Measurements from ENCODE around the gene UMPS. TPM values are rescaled to one million over a fixed set of nuclear protein-coding genes. Genes with fewer than 3 reads are reported as not detected.
A peak's percentile ranks its signal among the peaks of the same experiment; 100 is the strongest.

Gene UMPS
- total RNA-seq, 1 experiment from 2014 or later = 118 TPM

DNA sequence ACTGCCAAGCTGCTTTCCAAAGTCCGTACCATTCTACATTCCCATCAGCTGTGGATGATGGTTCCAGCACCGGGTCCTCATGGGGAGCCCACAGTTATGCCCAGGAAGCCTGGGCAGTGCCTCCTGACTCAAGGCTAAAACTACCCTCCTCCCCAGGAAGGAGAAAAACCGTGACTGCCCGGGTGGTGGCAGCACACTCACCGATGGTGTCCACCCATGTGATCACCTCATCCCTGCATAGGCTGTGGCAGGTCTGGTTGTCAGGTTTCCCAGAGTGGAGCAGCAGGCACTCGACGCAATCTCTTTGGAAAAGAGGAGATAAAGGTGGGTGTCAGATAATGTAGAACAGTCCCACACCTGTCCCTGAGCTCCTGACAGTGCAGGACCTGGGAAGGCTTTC, 38.6 kb downstream of the UMPS start:
- intact Hi-C loops (cut with micrococcal nuclease; ENCODE audit: unreplicated experiment) = loop anchor here (10.0 kb wide), 1 partner anchor 204 kb away; no protein-coding TSS in a partner anchor
- no peak overlapping the region for H3K4me3 ChIP-seq (ENCODE audit: low read depth, low read length, poor library complexity, severe bottlenecking)
- no peaks in the 10 kb centered on the region for H3K9me3 ChIP-seq (ENCODE audit: low read depth, low read length, poor library complexity, severe bottlenecking)
- H3K27me3 ChIP-seq (replicated peaks; ENCODE audit: insufficient read depth, low read depth, low read length, poor library complexity) = no peaks in the 10 kb centered on the region
- peak; percentile 57 for DNase-seq (ENCODE audit: low spot score)
- H3K36me3 ChIP-seq (ENCODE audit: insufficient read depth, low read length, poor library complexity, severe bottlenecking) = peaks cover 37% of the 10 kb centered on the region
- H3K4me1 ChIP-seq (ENCODE audit: insufficient read depth, low read length, poor library complexity, severe bottlenecking) = peaks cover 42% of the 10 kb centered on the region
- ChIA-PET CTCF (no interaction called here), POLR2A (ENCODE audit: low non-redundant PET) (no interaction called here)
- no TSS peak for BruUV-seq (replicated peaks)
- no peak for TF ChIP-seq EZH2 (IDR thresholded peaks at IDR 0.05; ENCODE audit: borderline replicate concordance, low read depth, low read length, poor library complexity, severe bottlenecking)
- TF ChIP-seq, protein P1, sequence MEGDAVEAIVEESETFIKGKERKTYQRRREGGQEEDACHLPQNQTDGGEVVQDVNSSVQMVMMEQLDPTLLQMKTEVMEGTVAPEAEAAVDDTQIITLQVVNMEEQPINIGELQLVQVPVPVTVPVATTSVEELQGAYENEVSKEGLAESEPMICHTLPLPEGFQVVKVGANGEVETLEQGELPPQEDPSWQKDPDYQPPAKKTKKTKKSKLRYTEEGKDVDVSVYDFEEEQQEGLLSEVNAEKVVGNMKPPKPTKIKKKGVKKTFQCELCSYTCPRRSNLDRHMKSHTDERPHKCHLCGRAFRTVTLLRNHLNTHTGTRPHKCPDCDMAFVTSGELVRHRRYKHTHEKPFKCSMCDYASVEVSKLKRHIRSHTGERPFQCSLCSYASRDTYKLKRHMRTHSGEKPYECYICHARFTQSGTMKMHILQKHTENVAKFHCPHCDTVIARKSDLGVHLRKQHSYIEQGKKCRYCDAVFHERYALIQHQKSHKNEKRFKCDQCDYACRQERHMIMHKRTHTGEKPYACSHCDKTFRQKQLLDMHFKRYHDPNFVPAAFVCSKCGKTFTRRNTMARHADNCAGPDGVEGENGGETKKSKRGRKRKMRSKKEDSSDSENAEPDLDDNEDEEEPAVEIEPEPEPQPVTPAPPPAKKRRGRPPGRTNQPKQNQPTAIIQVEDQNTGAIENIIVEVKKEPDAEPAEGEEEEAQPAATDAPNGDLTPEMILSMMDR (conservative IDR thresholded peaks at IDR 0.05; ENCODE audit: low read depth, low read length) = peak; percentile 59
- H3K27ac ChIP-seq (ENCODE audit: low read depth, low read length, poor library complexity, severe bottlenecking) = no peak overlapping the region

DNA sequence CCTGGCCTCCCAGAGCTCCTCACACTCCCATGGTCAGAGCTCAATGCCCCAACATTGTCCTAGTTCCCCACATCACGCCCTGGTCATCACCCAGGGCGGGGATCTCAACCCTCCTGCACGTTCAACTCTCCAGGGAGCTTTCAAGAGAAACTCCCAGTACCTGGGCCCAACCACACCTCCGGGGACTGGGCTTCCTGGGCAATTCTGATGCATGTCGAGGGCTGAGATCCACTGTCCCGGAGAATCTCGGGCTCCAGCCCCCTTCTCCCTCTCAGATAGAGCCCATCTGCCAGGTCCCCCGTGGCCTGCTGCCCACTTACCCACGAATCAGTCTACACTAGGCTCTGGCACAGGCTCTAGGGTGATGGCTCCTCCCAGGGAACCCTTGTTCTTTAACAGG, 39.2 kb downstream of the UMPS start:
- ChIA-PET POLR2A (ENCODE audit: low non-redundant PET) (no interaction called here), CTCF (interaction anchor here (0.6 kb wide), 1 partner anchor 226 kb away, joined by 4 read pairs; no protein-coding TSS in a partner anchor)
- H3K4me1 ChIP-seq (ENCODE audit: insufficient read depth, low read length, poor library complexity, severe bottlenecking) = peaks cover 49% of the 10 kb centered on the region
- no peaks in the 10 kb centered on the region for H3K9me3 ChIP-seq (ENCODE audit: low read depth, low read length, poor library complexity, severe bottlenecking)
- H3K27me3 ChIP-seq (replicated peaks; ENCODE audit: insufficient read depth, low read depth, low read length, poor library complexity) = no peaks in the 10 kb centered on the region
- TF ChIP-seq, protein P1 (conservative IDR thresholded peaks at IDR 0.05; ENCODE audit: low read depth, low read length) = no peak
- no peak for TF ChIP-seq EZH2 (IDR thresholded peaks at IDR 0.05; ENCODE audit: borderline replicate concordance, low read depth, low read length, poor library complexity, severe bottlenecking)
- no peak for DNase-seq (ENCODE audit: low spot score)
- no peak overlapping the region for H3K27ac ChIP-seq (ENCODE audit: low read depth, low read length, poor library complexity, severe bottlenecking)
- no TSS peak for BruUV-seq (replicated peaks)
- H3K4me3 ChIP-seq (ENCODE audit: low read depth, low read length, poor library complexity, severe bottlenecking) = no peak overlapping the region
- peaks cover 32% of the 10 kb centered on the region for H3K36me3 ChIP-seq (ENCODE audit: insufficient read depth, low read length, poor library complexity, severe bottlenecking)
- intact Hi-C loops (cut with micrococcal nuclease; ENCODE audit: unreplicated experiment) = loop anchor here (10.0 kb wide), 1 partner anchor 205 kb away; no protein-coding TSS in a partner anchor

DNA sequence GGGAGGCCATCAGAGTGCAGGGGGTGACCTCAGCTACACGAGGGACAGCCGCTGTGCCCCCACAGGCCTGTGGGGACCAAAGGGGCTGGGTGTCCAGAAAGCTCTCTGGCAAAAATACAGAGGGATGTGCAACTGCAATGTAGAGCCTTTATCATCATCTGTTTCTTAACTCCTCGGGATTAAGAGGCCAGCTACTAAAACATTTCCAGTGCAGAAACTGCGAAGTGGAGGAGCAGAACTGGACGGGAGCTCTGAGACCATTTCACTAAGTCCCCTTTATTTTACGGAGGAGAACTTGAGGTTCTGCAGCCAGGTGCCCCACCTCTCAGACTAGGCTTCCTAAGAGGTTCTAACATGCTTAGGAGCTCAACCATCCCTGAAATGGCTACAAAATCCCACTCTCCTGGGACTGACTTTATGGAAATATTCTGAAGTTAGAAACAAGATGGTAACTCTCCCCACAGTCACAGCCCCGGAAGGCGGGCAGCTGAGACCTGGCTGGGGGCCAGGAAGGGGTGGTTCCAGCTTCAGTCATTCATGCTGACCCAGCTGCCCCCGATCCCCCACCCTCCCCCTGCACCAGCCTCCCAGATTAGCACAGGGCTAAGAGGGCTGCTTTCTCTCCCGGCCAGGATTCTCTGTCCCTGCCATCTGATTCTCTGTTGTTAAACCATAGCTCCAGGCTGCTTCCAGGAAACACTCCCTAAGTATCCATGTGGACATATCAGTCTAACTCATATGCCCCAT, 40.3 kb downstream of the UMPS start:
- CTCF ChIA-PET = interaction anchor here (0.7 kb wide), 1 partner anchor 10 kb away, joined by 4 read pairs; no protein-coding TSS in a partner anchor
- Histone ChIP-seq H3K27ac (ENCODE audit: low read depth, low read length, poor library complexity, severe bottlenecking) (peak overlapping the region; percentile 72), H3K4me3 (ENCODE audit: low read depth, low read length, poor library complexity, severe bottlenecking) (no peak overlapping the region), H3K36me3 (ENCODE audit: insufficient read depth, low read length, poor library complexity, severe bottlenecking) (peaks cover 24% of the 10 kb centered on the region), H3K9me3 (ENCODE audit: low read depth, low read length, poor library complexity, severe bottlenecking) (no peaks in the 10 kb centered on the region), H3K27me3 (replicated peaks; ENCODE audit: insufficient read depth, low read depth, low read length, poor library complexity) (no peaks in the 10 kb centered on the region), H3K4me1 (ENCODE audit: insufficient read depth, low read length, poor library complexity, severe bottlenecking) (peaks cover 54% of the 10 kb centered on the region)
- intact Hi-C loops (cut with micrococcal nuclease; ENCODE audit: unreplicated experiment) = no loop called here
- POLR2A ChIA-PET (ENCODE audit: low non-redundant PET) = no interaction called here
- no TSS peak for BruUV-seq (replicated peaks)
- DNase-seq (ENCODE audit: low spot score) = peak; percentile 86
- no peak for TF ChIP-seq EZH2 (IDR thresholded peaks at IDR 0.05; ENCODE audit: borderline replicate concordance, low read depth, low read length, poor library complexity, severe bottlenecking)
- TF ChIP-seq, protein P1 (conservative IDR thresholded peaks at IDR 0.05; ENCODE audit: low read depth, low read length) = no peak
